ENCODE results near the gene ZNF362.

Gene ZNF362

GRCh38 chr1:33330361-33330890, 74.1 kb downstream of the ZNF362 start:
- no peak for DNase-seq

- DNase-seq, result no peak
Measured at GRCh38 chr1:33330906-33331305, 74.6 kb downstream of the ZNF362 start.

- no peak for DNase-seq
Measured at GRCh38 chr1:33331444-33332356, 75.4 kb downstream of the ZNF362 start.

GRCh38 chr1:33332357-33332789, 76.1 kb downstream of the ZNF362 start:
- DNase-seq, result no peak

GRCh38 chr1:33332881-33333280, 76.6 kb downstream of the ZNF362 start:
- no peak for DNase-seq

- no peak for DNase-seq
Measured at GRCh38 chr1:33334081-33334552, 77.8 kb downstream of the ZNF362 start.

GRCh38 chr1:33335020-33335419, 78.7 kb downstream of the ZNF362 start:
- DNase-seq, result no peak

GRCh38 chr1:33336580-33336979, 80.3 kb downstream of the ZNF362 start:
- DNase-seq, result no peak

GRCh38 chr1:33337441-33337840, 81.1 kb downstream of the ZNF362 start:
- DNase-seq, result no peak

- DNase-seq, result no peak
Measured at GRCh38 chr1:33338048-33338439, 81.8 kb downstream of the ZNF362 start.

- DNase-seq, result no peak
Measured at GRCh38 chr1:33338440-33339211, 82.3 kb downstream of the ZNF362 start.

GRCh38 chr1:33339413-33339812, 83.1 kb downstream of the ZNF362 start:
- DNase-seq, result no peak

- no peak for DNase-seq
Measured at GRCh38 chr1:33341190-33341589, 84.9 kb downstream of the ZNF362 start.

GRCh38 chr1:33342041-33342723, 85.9 kb downstream of the ZNF362 start:
- peak; percentile 90 for DNase-seq

- no peak for DNase-seq
Measured at GRCh38 chr1:33343539-33343938, 87.2 kb downstream of the ZNF362 start.

GRCh38 chr1:33344896-33345560, 88.7 kb downstream of the ZNF362 start:
- no peak for DNase-seq

- DNase-seq, result no peak
Measured at GRCh38 chr1:33346533-33346926, 90.2 kb downstream of the ZNF362 start.

- no peak for DNase-seq
Measured at GRCh38 chr1:33346927-33347649, 90.8 kb downstream of the ZNF362 start.

- no peak for DNase-seq
Measured at GRCh38 chr1:33347650-33347992, 91.3 kb downstream of the ZNF362 start.

GRCh38 chr1:33348194-33348593, 91.9 kb downstream of the ZNF362 start:
- DNase-seq, result no peak

- no peak for DNase-seq
Measured at GRCh38 chr1:33348676-33349080, 92.4 kb downstream of the ZNF362 start.
